SK-N-SH (cell line): Measurements from ENCODE around the gene DERA. TPM values are rescaled to one million over a fixed set of nuclear protein-coding genes. Genes with fewer than 3 reads are reported as not detected.
"Not testable (repeated sequence)": the region's sequence is repeated elsewhere in the genome, so short reads cannot be mapped to it uniquely, and the experiment has no call there.

Experiments
- CTCF ChIA-PET: fragments of 300-600, 350-600 bp; formaldehyde crosslinking; extraction: SDS; loops from one replicate; lab custom pipeline; 2021; lab: Yijun Ruan, JAX
- POLR2A ChIA-PET: fragments of 350-600 bp; sonication (Branson Sonifier 250); formaldehyde crosslinking; extraction: SDS; loops from one replicate; lab custom pipeline; 2020; ENCODE audit warnings: antibody characterized with exemption, inconsistent platforms; lab: Yijun Ruan, JAX
- DNase-seq: peaks from one replicate; pipeline ENCODE4 v3.0.0; 2012
- H2AFZ ChIP-seq: fragments of 200-600 bp; sonication (generic); 2 replicates; pipeline ENCODE4 v1.8.1; 2016; ENCODE audit warnings: antibody characterized with exemption, mild to moderate bottlenecking, low read depth
- H3F3A ChIP-seq: fragments of 200-600 bp; sonication (generic); replicated peaks from 2 replicates; pipeline ENCODE3; 2016; ENCODE audit warnings: antibody characterized with exemption, mild to moderate bottlenecking; ENCODE audit not compliant: insufficient read depth
- H3K27ac ChIP-seq, 2 experiments: fragments of 200-500 bp in 1 of 2; fragments of 200-600 bp in 1 of 2; sonication (Bioruptor generic) in 1 of 2; sonication (generic), shearing (Covaris generic) in 1 of 2; 2 replicates each; pipeline versions ENCODE4 v1.5.1 to v1.6.1; 2014 to 2016; ENCODE audit warnings: low read depth in 2 of 2, inconsistent platforms in 1 of 2, low read length in 1 of 2, mild to moderate bottlenecking in 1 of 2, mixed read lengths in 1 of 2
- H3K27me3 ChIP-seq: fragments of 200-600 bp; sonication (generic), shearing (Covaris generic); 2 replicates; pipeline ENCODE4 v1.6.1; 2016; ENCODE audit warnings: mixed run types; ENCODE audit not compliant: insufficient read depth
- H3K36me3 ChIP-seq, 2 experiments: fragments of 200-500 bp in 1 of 2; fragments of 200-600 bp in 1 of 2; sonication (Bioruptor generic) in 1 of 2; sonication (generic) in 1 of 2; replicated peaks in 1 of 2; 2 replicates each; pipeline versions ENCODE3 to v1.5.1; 2014 to 2016; ENCODE audit warnings: low read length in 1 of 2, mild to moderate bottlenecking in 1 of 2; ENCODE audit not compliant: insufficient read depth in 2 of 2, control insufficient read depth in 1 of 2
- H3K4me1 ChIP-seq, 2 experiments: fragments of 200-500 bp in 1 of 2; fragments of 200-600 bp in 1 of 2; sonication (Bioruptor generic) in 1 of 2; sonication (generic), shearing (Covaris generic) in 1 of 2; 2 replicates each; pipeline versions ENCODE4 v1.5.1 to v1.6.1; 2014 to 2016; ENCODE audit warnings: low read depth in 1 of 2, low read length in 1 of 2, mixed run types in 1 of 2; ENCODE audit not compliant: insufficient read depth in 2 of 2, control insufficient read depth in 1 of 2
- H3K4me2 ChIP-seq: fragments of 200-600 bp; sonication (generic), shearing (Covaris generic); 2 replicates; pipeline ENCODE4 v1.6.1; 2017; ENCODE audit warnings: mixed run types
- H3K4me3 ChIP-seq, 2 experiments: fragments of 200-500 bp in 1 of 2; fragments of 200-600 bp in 1 of 2; sonication (Bioruptor generic) in 1 of 2; sonication (generic), shearing (Covaris generic) in 1 of 2; 2 replicates each; pipeline versions ENCODE4 v1.5.1 to v1.8.1; 2014 to 2016; ENCODE audit warnings: low read depth in 2 of 2, inconsistent platforms in 1 of 2, low read length in 1 of 2, mild to moderate bottlenecking in 1 of 2, mixed read lengths in 1 of 2, moderate library complexity in 1 of 2
- H3K79me2 ChIP-seq: fragments of 200-600 bp; sonication (generic); 2 replicates; pipeline ENCODE4 v1.8.1; 2017; ENCODE audit warnings: mild to moderate bottlenecking; ENCODE audit not compliant: insufficient read depth
- H3K9ac ChIP-seq: fragments of 200-600 bp; sonication (generic); 2 replicates; pipeline ENCODE4 v1.6.1; 2017; ENCODE audit warnings: mixed run types
- H3K9me2 ChIP-seq: fragments of 200-600 bp; sonication (generic); 2 replicates; pipeline ENCODE4 v1.6.1; 2017; ENCODE audit warnings: mixed run types
- H3K9me3 ChIP-seq: fragments of 200-600 bp; sonication (generic); 2 replicates; pipeline ENCODE4 v1.6.1; 2017; ENCODE audit warnings: mixed run types, mild to moderate bottlenecking, moderate library complexity
- H4K20me1 ChIP-seq: fragments of 200-600 bp; sonication (generic); 2 replicates; pipeline ENCODE4 v1.6.1; 2017; ENCODE audit warnings: mild to moderate bottlenecking, mixed run types; ENCODE audit not compliant: insufficient read depth
- ELF1 ChIP-seq: IDR thresholded peaks from 2 replicates; pipeline ENCODE4 v1.4.0; 2012
- EP300 ChIP-seq, 2 experiments: IDR thresholded peaks; 2 replicates each; pipeline versions ENCODE4 v1.4.0 to v1.6.1; 2012; ENCODE audit warnings: borderline replicate concordance in 1 of 2, low read depth in 1 of 2, low read length in 1 of 2
- EZH2phosphoT487 ChIP-seq: fragments of 200-600 bp; sonication (generic); IDR thresholded peaks from 2 replicates; pipeline ENCODE4 v1.6.1; 2017; ENCODE audit warnings: low read depth, mixed run types, mild to moderate bottlenecking, antibody characterized with exemption, moderate library complexity, borderline replicate concordance
- FOSL2 ChIP-seq: IDR thresholded peaks from 2 replicates; pipeline ENCODE4 v1.4.0; 2012; ENCODE audit warnings: low read depth, mild to moderate bottlenecking, moderate library complexity, borderline replicate concordance
- GABPA ChIP-seq: IDR thresholded peaks from 2 replicates; pipeline ENCODE4 v1.4.0; 2012; ENCODE audit warnings: low read depth, mild to moderate bottlenecking
- JUND ChIP-seq: IDR thresholded peaks from 2 replicates; pipeline ENCODE4 v1.4.0; 2012
- NFIC ChIP-seq: IDR thresholded peaks from 2 replicates; pipeline ENCODE4 v1.4.0; 2012; ENCODE audit warnings: borderline replicate concordance
- PBX3 ChIP-seq: IDR thresholded peaks from 2 replicates; pipeline ENCODE4; 2012
- REST ChIP-seq: IDR thresholded peaks from 2 replicates; pipeline ENCODE4 v1.6.1; 2012; ENCODE audit warnings: mild to moderate bottlenecking, low read depth, low read length, moderate library complexity
- RFX5 ChIP-seq: IDR thresholded peaks from 2 replicates; pipeline ENCODE4 v1.6.1; 2012; ENCODE audit warnings: mild to moderate bottlenecking, improper control_type of control experiment, low read length
- TAF1 ChIP-seq: IDR thresholded peaks from 2 replicates; pipeline ENCODE4 v1.6.1; 2012; ENCODE audit warnings: low read depth, mild to moderate bottlenecking, low read length, moderate library complexity, borderline replicate concordance
- USF2 ChIP-seq: fragments of 150-350 bp; IDR thresholded peaks from 2 replicates; pipeline ENCODE4 v1.6.1; 2017; ENCODE audit warnings: antibody characterized with exemption, low read length, low read depth, borderline replicate concordance
- ZBTB33 ChIP-seq: IDR thresholded peaks from 2 replicates; pipeline ENCODE4 v1.4.0; 2012; ENCODE audit warnings: low read depth, borderline replicate concordance
- WGBS: methylation state at CpG from one replicate; pipeline ENCODE4 v1.1.6; 2017; ENCODE audit warnings: low lambda C conversion rate; 5-methylcytosine and 5-hydroxymethylcytosine counted together
- polyA plus RNA-seq, 3 experiments: library from polyadenylated mRNA; depleted of rRNA; stranded (reverse); fragments of >200 nt; gene quantifications; 2 replicates each; pipeline ENCODE4 v1.2.3, GENCODE V29; 2012
- TF ChIP-seq, protein P1 (sequence below): fragments of 200-600 bp; sonication (generic); IDR thresholded peaks from 2 replicates; pipeline ENCODE4 v1.6.1; 2017; ENCODE audit warnings: antibody characterized with exemption, mild to moderate bottlenecking, moderate library complexity
- TF ChIP-seq, protein P2 (sequence below): IDR thresholded peaks from 2 replicates; pipeline ENCODE4 v1.4.0; 2012; ENCODE audit warnings: low read depth

The DERA gene
- polyA plus RNA-seq, 1 of the 3 experiments (the other 2 are of a cell fraction) = 16.6 TPM

DNA sequence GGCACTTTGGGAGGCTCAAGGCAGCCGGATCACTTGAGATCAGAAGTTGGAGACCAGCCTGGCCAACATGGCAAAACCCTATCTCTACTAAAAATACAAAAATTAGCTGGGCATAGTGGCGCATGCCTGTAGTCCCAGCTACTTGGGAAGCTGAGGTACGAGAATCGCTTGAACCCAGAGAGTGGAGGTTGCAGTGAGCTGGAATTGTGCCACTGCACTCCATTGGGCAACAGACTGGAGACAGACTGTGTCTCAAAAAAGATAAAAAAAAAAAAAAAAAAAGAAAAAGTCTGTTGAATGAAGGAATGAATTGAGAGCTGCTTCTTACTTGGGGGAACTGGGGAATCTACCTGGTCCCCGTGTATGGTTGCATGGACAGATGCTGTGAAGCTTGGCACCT, 3.0 kb downstream of the DERA start:
- DNase-seq, H3K9me2 ChIP-seq, H3K9ac ChIP-seq, H4K20me1 ChIP-seq, H3K4me2 ChIP-seq, POLR2A ChIA-PET, H3K4me1 ChIP-seq, H3K27ac ChIP-seq, H3K27me3 ChIP-seq, H3K4me3 ChIP-seq, H3K9me3 ChIP-seq, H3K36me3 ChIP-seq, H2AFZ ChIP-seq: not testable (repeated sequence)
- WGBS = 92% methylated on average over 5 of the region's 5 CpGs
- peaks cover 20% of the 10 kb centered on the region for H3K79me2 ChIP-seq
- peaks cover 18% of the 10 kb centered on the region for H3F3A ChIP-seq
- CTCF ChIA-PET = interaction anchor here (0.8 to 1.3 kb wide), 2 partner anchors 15 to 44 kb away, joined by 3 to 6 read pairs; no protein-coding TSS in a partner anchor

- no peak overlapping the region for H3K4me2 ChIP-seq
- peaks cover 0 to 2% of the 10 kb centered on the region in 2 experiments for H3K36me3 ChIP-seq
- H3K9me2 ChIP-seq = no peaks in the 10 kb centered on the region
- H4K20me1 ChIP-seq = no peaks in the 10 kb centered on the region
- H3K79me2 ChIP-seq = peaks cover 21% of the 10 kb centered on the region
- H3K4me1 ChIP-seq = peaks cover 0 to 2% of the 10 kb centered on the region in 2 experiments; a peak in 1 of 4 replicates
- no peak overlapping the region; a peak in 1 of 4 replicates for H3K27ac ChIP-seq
- no peak overlapping the region for H3K4me3 ChIP-seq
- TF ChIP-seq NFIC = no peak
- TF ChIP-seq TAF1 = no peak
- TF ChIP-seq ELF1 = no peak
- no peak for TF ChIP-seq ZBTB33
- TF ChIP-seq USF2 = no peak
- TF ChIP-seq GABPA = no peak
- TF ChIP-seq REST = no peak
- no peak for TF ChIP-seq RFX5
- TF ChIP-seq EP300 (IDR thresholded peaks at IDR 0.05; ENCODE audit: borderline replicate concordance in 1 of 2, low read depth in 1 of 2, low read length in 1 of 2) = no peak
- TF ChIP-seq, protein P1, sequence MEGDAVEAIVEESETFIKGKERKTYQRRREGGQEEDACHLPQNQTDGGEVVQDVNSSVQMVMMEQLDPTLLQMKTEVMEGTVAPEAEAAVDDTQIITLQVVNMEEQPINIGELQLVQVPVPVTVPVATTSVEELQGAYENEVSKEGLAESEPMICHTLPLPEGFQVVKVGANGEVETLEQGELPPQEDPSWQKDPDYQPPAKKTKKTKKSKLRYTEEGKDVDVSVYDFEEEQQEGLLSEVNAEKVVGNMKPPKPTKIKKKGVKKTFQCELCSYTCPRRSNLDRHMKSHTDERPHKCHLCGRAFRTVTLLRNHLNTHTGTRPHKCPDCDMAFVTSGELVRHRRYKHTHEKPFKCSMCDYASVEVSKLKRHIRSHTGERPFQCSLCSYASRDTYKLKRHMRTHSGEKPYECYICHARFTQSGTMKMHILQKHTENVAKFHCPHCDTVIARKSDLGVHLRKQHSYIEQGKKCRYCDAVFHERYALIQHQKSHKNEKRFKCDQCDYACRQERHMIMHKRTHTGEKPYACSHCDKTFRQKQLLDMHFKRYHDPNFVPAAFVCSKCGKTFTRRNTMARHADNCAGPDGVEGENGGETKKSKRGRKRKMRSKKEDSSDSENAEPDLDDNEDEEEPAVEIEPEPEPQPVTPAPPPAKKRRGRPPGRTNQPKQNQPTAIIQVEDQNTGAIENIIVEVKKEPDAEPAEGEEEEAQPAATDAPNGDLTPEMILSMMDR = no peak
- no peak for TF ChIP-seq EZH2phosphoT487
- TF ChIP-seq, protein P2, sequence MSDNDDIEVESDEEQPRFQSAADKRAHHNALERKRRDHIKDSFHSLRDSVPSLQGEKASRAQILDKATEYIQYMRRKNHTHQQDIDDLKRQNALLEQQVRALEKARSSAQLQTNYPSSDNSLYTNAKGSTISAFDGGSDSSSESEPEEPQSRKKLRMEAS = no peak
- no peak for TF ChIP-seq PBX3
- no peak for TF ChIP-seq JUND
- TF ChIP-seq FOSL2 = no peak
- TF ChIP-seq, all 33 proteins: peak for 0
- POLR2A ChIA-PET = no interaction called here
- DNase-seq = no peak
- Histone ChIP-seq H2AFZ (no peak overlapping the region), H3F3A (no peaks in the 10 kb centered on the region), H3K9me3 (no peaks in the 10 kb centered on the region), H3K9ac (no peak overlapping the region), H3K27me3 (no peaks in the 10 kb centered on the region)
- WGBS = 90% methylated on average over 3 of the region's 7 CpGs
- CTCF ChIA-PET = no interaction called here
Measured at GRCh38 chr12:15918066-15918465, 6.9 kb downstream of the DERA start.
